Measurements from ENCODE around the gene ACAD10. TPM values are rescaled to one million over a fixed set of nuclear protein-coding genes. Genes with fewer than 3 reads are reported as not detected.

ACAD10 gene
- total and polyA plus RNA-seq, 12 donors, result 7.8 to 43.4 (median 34.8) TPM

DNA sequence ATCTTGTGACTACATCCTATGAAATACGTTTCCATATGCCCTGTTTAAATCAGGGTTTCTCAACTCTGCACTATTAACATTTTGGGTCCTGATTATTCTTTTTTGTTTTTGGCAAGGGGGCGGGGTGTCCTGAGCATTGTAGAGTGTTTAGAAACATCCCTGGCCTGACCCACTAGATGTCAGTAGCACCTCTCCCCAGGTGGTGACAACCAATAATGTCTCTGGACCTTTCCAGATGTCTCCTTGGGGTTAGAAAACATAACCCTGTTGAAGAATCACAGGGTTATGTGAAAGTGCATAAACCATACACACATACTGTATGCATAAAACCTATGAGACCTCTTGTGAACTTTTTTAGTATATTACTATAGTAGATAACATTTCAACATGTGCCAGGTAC lies 1.4 kb downstream of the ACAD10 start:
- intact Hi-C loops (cut with DNase I), result no loop called here
- TF ChIP-seq, protein P1, sequence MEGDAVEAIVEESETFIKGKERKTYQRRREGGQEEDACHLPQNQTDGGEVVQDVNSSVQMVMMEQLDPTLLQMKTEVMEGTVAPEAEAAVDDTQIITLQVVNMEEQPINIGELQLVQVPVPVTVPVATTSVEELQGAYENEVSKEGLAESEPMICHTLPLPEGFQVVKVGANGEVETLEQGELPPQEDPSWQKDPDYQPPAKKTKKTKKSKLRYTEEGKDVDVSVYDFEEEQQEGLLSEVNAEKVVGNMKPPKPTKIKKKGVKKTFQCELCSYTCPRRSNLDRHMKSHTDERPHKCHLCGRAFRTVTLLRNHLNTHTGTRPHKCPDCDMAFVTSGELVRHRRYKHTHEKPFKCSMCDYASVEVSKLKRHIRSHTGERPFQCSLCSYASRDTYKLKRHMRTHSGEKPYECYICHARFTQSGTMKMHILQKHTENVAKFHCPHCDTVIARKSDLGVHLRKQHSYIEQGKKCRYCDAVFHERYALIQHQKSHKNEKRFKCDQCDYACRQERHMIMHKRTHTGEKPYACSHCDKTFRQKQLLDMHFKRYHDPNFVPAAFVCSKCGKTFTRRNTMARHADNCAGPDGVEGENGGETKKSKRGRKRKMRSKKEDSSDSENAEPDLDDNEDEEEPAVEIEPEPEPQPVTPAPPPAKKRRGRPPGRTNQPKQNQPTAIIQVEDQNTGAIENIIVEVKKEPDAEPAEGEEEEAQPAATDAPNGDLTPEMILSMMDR (IDR thresholded peaks at IDR 0.05), result peak in 1 of 9 donors; percentile 14
- peaks cover 8 to 34% (median 29%) of the 10 kb centered on the region in 9 donors for H3K4me1 ChIP-seq
- no peaks in the 10 kb centered on the region for H3K9me3 ChIP-seq
- DNase-seq (no peak), ATAC-seq (no peak)
- H3K27me3 ChIP-seq, result no peaks in the 10 kb centered on the region
- no peak overlapping the region for H3K27ac ChIP-seq
- WGBS, 2 donors, result 54 to 56% methylated on average over 2 of the region's 2 CpGs
- peak overlapping the region in 4 of 10 donors; percentile 74 to 94 (median 90) for H3K4me3 ChIP-seq
- H3K36me3 ChIP-seq, result peaks cover 0 to 20% (median 1%) of the 10 kb centered on the region in 9 donors

DNA sequence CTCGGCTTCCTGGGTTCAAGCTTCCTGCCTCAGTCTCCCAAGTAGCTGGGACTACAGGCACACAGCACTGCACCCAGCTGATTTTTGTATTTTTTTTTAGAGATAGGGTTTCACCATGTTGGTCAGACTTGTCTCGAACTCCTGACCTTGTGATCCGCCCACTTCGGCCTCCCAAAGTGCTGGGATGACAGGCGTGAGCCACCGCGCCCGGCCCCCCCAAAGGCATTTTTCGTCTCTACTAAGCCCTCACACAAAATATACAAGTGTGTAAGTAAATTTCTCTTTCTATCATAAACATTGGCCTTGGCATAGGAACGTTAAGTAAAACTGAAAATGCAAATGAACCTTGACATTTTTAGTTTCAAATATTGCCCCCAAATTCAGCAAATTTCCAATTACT lies 2.1 kb downstream of the ACAD10 start:
- intact Hi-C loops (cut with DNase I), result no loop called here
- H3K27me3 ChIP-seq, result no peaks in the 10 kb centered on the region
- no peak overlapping the region for H3K27ac ChIP-seq
- peaks cover 0 to 19% (median 3%) of the 10 kb centered on the region in 9 donors for H3K36me3 ChIP-seq
- DNase-seq (no peak), ATAC-seq (no peak)
- H3K4me3 ChIP-seq, result no peak overlapping the region
- H3K4me1 ChIP-seq, result peaks cover 8 to 34% (median 29%) of the 10 kb centered on the region in 9 donors
- WGBS, 2 donors, result 92% methylated on average over 10 of the region's 10 CpGs
- no peaks in the 10 kb centered on the region for H3K9me3 ChIP-seq
- TF ChIP-seq, protein P1 (IDR thresholded peaks at IDR 0.05), result no peak

DNA sequence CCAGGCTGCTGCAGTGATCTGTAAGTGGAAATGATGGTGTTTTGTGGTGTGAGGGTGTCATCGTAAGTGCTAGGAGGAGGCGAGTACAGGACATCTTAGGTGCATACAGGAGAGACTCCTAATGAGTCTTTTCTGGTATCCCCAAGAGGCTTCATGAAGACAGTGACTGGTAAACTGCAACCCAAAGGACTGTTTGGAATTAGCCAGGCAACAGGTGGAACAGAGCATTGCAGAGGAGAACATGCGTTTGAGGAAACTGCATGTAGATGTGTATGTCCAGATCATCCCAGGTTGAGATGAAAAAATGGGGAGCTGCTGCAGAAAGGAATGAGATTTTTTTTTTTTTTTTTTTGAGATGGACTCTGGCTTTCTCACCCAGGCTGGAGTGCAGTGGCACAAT lies 5.4 kb downstream of the ACAD10 start:
- H3K27ac ChIP-seq, result no peak overlapping the region
- intact Hi-C loops (cut with DNase I), result no loop called here
- H3K4me1 ChIP-seq, result peaks cover 0 to 23% (median 14%) of the 10 kb centered on the region in 9 donors
- H3K27me3 ChIP-seq, result no peaks in the 10 kb centered on the region
- 96% methylated on average over 3 of the region's 3 CpGs for WGBS, 2 donors
- peaks cover 0 to 52% (median 33%) of the 10 kb centered on the region in 9 donors for H3K36me3 ChIP-seq
- TF ChIP-seq, protein P1 (IDR thresholded peaks at IDR 0.05), result no peak
- H3K4me3 ChIP-seq, result no peak overlapping the region
- DNase-seq (no peak), ATAC-seq (no peak)
- no peaks in the 10 kb centered on the region for H3K9me3 ChIP-seq

DNA sequence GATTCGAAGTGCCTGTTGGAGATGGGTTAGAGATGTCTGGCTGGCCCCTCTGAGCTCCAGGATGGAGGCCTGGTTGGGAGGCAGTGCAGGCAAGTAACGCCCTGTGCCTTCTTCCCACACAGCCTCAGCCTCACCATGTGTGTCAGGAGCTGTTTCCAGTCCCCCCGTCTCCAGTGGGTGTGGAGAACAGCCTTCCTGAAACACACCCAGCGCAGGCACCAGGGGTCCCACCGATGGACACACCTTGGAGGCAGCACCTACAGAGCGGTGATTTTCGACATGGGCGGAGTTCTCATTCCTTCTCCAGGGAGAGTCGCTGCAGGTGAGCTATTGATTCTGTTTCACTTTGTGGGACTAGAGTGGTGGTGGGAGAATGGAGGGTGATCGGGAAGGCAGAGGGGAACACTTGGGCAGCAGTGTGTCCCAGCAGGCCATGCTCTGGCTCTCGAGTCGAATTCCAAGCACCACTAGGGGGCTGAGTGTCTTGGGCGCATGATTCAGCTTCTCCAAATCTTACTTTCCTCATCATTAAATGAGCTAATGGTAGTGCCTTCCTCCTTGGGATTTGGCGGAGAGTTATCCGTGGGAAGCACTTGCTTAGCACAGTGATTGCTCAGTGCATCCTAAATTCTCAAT lies 6.8 kb downstream of the ACAD10 start:
- ATAC-seq, result no peak
- 91% methylated on average over 15 of the region's 15 CpGs for WGBS, 2 donors
- no peak for DNase-seq
- Histone ChIP-seq H3K4me1 (peaks cover 0 to 9% (median 0%) of the 10 kb centered on the region in 9 donors), H3K4me3 (no peak overlapping the region), H3K27me3 (no peaks in the 10 kb centered on the region), H3K9me3 (no peaks in the 10 kb centered on the region), H3K27ac (no peak overlapping the region), H3K36me3 (peaks cover 0 to 67% (median 36%) of the 10 kb centered on the region in 9 donors)
- TF ChIP-seq, protein P1 (IDR thresholded peaks at IDR 0.05), result peak in 1 of 9 donors; percentile 9
- intact Hi-C loops (cut with DNase I), result no loop called here

Measured in heart right ventricle (tissue), 16 donors.